Activated B cell treated with CpG ODN at 0.5 μM for 24 hours (primary cell): ENCODE results near the gene MAP1B. TPM values are rescaled to one million over a fixed set of nuclear protein-coding genes. Genes with fewer than 3 reads are reported as not detected.

Source experiments
- ATAC-seq: fragments of 200-7000 bp; cut with Tn5 transposase; one replicate; pipeline ENCODE4 v1.10.0; 2021; ENCODE audit warnings: low read depth, mild to moderate bottlenecking, moderate library complexity
- CTCF ChIA-PET: fragments of 350-600 bp; sonication (Branson Sonifier 250); formaldehyde crosslinking; loops from one replicate; lab custom pipeline; 2021; ENCODE audit warnings: antibody characterized with exemption; lab: Charles Lee
- POLR2A ChIA-PET: fragments of 350-600 bp; sonication (Branson Sonifier 250); formaldehyde crosslinking; loops from one replicate; lab custom pipeline; 2021; ENCODE audit warnings: antibody characterized with exemption; lab: Charles Lee
- DNase-seq: peaks from one replicate; pipeline ENCODE4 v3.0.0; 2022
- H3K27ac Mint-ChIP-seq: one replicate; pipeline ENCODE4 v1.8.0; 2020; ENCODE audit warnings: mixed read lengths
- H3K27me3 Mint-ChIP-seq: one replicate; pipeline ENCODE4 v1.8.0; 2021; ENCODE audit warnings: mixed read lengths
- H3K36me3 Mint-ChIP-seq: one replicate; pipeline ENCODE4 v1.8.0; 2021; ENCODE audit warnings: low read depth, mixed read lengths
- H3K4me1 Mint-ChIP-seq: one replicate; pipeline ENCODE4 v1.8.0; 2021; ENCODE audit warnings: mixed read lengths
- H3K4me3 Mint-ChIP-seq: one replicate; pipeline ENCODE4 v1.8.0; 2020; ENCODE audit warnings: mild to moderate bottlenecking, mixed read lengths
- H3K9me3 Mint-ChIP-seq: one replicate; pipeline ENCODE4 v1.8.0; 2020; ENCODE audit warnings: mixed read lengths
- intact Hi-C: fragments of 100-400 bp; cut with micrococcal nuclease; formaldehyde crosslinking; loops from one replicate; pipeline ENCODE4 v1.15.1; 2024
- total RNA-seq: library from RNA; stranded (reverse); gene quantifications from 2 replicates; pipeline ENCODE4 v1.2.3, GENCODE V29; 2022
- TF ChIP-seq, protein P1 (sequence below): fragments of 200-600 bp; IDR thresholded peaks from one replicate; pipeline ENCODE4 v1.8.0; 2022; ENCODE audit warnings: antibody characterized with exemption, mild to moderate bottlenecking

Gene MAP1B
- total RNA-seq, 1 donor from 2014 or later: 0.09 TPM

DNA sequence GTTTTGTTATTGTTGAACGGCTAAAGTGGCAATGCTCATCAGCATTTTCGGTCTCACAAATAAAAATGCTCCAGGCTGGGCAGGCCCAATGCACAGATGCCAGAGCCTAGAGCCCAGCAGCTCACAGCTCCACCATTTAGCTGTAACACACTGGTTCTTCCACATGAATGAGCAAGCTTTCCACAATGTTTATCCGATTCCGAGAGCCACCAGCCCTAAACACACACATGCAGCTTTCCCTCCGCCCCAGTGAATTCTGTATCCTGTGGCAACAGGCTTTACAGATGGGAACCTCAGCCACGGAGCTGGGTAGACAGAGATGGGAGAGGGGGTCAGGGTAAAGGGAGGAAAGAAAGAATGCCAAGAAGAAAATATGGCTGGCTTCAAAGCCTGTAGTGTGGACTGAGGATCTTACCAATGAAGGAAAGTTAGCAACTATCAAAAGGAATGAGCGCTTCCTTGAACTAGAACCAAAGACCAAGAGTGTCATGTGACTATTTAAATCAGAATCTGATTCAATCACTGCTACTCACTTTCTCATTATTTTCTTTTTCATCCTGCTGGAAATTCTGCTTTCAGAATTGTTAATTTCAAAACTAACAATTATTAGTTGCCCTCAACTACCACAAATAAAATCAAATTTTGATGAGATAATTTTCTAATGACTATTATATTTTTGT is 135.7 kb downstream of the MAP1B start:
- Mint-ChIP-seq H3K27ac (no peak overlapping the region), H3K4me1 (peaks cover 5% of the 10 kb centered on the region), H3K9me3 (no peaks in the 10 kb centered on the region), H3K4me3 (no peak overlapping the region), H3K27me3 (no peaks in the 10 kb centered on the region), H3K36me3 (peaks cover 21% of the 10 kb centered on the region)
- TF ChIP-seq, protein P1, sequence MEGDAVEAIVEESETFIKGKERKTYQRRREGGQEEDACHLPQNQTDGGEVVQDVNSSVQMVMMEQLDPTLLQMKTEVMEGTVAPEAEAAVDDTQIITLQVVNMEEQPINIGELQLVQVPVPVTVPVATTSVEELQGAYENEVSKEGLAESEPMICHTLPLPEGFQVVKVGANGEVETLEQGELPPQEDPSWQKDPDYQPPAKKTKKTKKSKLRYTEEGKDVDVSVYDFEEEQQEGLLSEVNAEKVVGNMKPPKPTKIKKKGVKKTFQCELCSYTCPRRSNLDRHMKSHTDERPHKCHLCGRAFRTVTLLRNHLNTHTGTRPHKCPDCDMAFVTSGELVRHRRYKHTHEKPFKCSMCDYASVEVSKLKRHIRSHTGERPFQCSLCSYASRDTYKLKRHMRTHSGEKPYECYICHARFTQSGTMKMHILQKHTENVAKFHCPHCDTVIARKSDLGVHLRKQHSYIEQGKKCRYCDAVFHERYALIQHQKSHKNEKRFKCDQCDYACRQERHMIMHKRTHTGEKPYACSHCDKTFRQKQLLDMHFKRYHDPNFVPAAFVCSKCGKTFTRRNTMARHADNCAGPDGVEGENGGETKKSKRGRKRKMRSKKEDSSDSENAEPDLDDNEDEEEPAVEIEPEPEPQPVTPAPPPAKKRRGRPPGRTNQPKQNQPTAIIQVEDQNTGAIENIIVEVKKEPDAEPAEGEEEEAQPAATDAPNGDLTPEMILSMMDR: no peak
- intact Hi-C loops: no loop called here
- ChIA-PET POLR2A (no interaction called here), CTCF (no interaction called here)
- DNase-seq (no peak), ATAC-seq (no peak)

DNA sequence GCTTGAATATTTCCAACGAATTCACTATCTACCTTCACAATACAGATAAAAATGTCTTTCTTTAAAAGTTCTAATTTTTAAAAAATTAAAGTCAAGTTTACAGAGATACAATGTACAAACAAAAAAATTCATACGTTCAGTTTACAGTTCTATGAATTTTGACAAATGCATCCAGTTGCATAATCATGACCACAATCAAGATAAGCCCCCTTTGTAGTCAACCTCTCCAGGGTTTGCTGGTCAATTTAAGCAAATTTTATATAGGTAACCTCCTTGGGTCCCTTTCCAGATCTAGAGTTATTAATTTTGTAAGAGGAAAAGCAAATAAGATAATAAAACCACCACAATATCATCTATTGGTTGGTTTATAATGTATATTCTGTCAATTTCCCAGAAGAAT is 136.4 kb downstream of the MAP1B start:
- CTCF ChIA-PET: no interaction called here
- POLR2A ChIA-PET: no interaction called here
- Mint-ChIP-seq H3K27me3 (no peaks in the 10 kb centered on the region), H3K4me3 (no peak overlapping the region), H3K4me1 (peaks cover 5% of the 10 kb centered on the region), H3K27ac (no peak overlapping the region), H3K9me3 (no peaks in the 10 kb centered on the region), H3K36me3 (peaks cover 13% of the 10 kb centered on the region)
- intact Hi-C loops: no loop called here
- TF ChIP-seq, protein P1: no peak
- ATAC-seq (no peak), DNase-seq (no peak)

DNA sequence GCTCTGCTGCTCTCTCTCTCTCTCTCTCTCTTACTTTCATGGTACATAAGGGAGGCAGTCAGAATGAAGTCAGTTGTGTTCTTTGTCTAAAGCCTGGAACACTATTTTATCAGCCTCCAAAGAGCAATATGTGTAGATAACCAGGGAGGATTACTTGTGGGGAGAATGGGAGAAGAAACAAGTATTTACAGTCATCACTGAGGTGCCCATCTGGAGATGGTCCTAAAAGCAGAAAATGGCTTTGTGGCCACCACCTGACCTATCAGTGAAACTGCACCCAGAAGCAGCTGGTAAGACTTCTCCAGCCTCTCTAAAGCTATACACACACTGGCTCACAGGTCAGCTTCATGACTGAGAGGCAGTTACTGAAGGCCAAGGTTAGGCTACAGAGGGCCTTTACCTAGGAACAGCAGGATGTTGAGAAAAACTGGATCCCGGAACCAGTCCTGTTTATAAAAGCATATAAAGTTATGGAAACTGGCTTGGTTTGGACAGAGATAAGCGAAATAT is 137.6 kb downstream of the MAP1B start:
- CTCF ChIA-PET: no interaction called here
- DNase-seq: no peak
- peaks cover 11% of the 10 kb centered on the region for H3K36me3 Mint-ChIP-seq
- no peak overlapping the region for H3K27ac Mint-ChIP-seq
- peaks cover 5% of the 10 kb centered on the region for H3K4me1 Mint-ChIP-seq
- POLR2A ChIA-PET: no interaction called here
- ATAC-seq: no peak
- H3K27me3 Mint-ChIP-seq: no peaks in the 10 kb centered on the region
- H3K9me3 Mint-ChIP-seq: no peaks in the 10 kb centered on the region
- TF ChIP-seq, protein P1: no peak
- intact Hi-C loops: no loop called here
- no peak overlapping the region for H3K4me3 Mint-ChIP-seq

DNA sequence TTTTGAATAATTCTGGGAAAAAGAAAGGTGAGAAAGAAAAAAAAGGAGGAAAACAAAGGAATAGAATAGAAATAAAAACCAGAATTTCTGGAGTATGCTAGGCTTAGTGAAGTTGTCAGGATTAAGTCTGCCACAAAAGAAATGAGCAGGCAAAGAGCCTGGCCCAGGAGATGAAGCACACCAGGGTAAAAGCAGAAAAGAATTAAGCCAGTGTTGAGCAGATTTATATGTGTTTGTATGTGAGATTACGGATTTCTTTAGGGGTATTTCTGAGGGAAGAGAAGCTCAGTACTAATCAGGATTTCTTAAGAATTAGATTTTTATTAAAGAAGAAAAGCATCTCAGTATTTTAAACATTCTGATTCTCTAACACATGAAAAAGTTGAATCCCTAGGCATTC is 138.3 kb downstream of the MAP1B start:
- no peaks in the 10 kb centered on the region for H3K9me3 Mint-ChIP-seq
- ATAC-seq: no peak
- H3K36me3 Mint-ChIP-seq: peaks cover 11% of the 10 kb centered on the region
- intact Hi-C loops: no loop called here
- peaks cover 5% of the 10 kb centered on the region for H3K4me1 Mint-ChIP-seq
- ChIA-PET CTCF (interaction anchor here (0.8 kb wide), 1 partner anchor 24 kb away, joined by 3 read pairs; no protein-coding TSS in a partner anchor), POLR2A (no interaction called here)
- H3K27ac Mint-ChIP-seq: no peak overlapping the region
- DNase-seq: no peak
- no peak overlapping the region for H3K4me3 Mint-ChIP-seq
- H3K27me3 Mint-ChIP-seq: no peaks in the 10 kb centered on the region
- TF ChIP-seq, protein P1: no peak

DNA sequence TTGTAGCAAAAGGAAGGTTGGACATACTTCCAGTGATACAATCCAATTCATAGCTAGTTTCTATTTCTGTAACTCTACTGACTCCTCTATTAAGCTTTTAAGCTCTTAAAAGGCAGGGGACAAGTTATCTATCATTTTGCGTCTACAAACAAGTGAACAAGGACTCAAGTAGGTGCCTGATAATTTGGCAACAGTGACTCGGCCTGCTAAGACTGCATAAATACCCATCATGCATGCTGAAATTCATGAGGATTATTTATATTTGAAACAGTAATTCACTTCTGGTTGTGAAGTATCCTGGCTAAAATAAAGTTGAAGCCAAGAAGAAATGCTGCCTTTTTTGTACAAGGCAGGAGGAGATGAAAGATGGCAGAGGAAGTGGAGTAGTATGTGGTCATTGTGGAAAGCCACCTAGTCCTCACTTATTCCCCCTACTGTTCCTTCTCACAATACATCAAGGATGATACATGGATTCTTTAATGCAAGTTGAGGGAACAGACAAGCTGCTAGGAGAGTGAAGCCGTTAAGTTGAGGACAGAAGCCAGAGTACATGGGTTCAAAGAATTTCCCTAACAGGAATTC is 138.8 kb downstream of the MAP1B start:
- no peak for ATAC-seq
- Mint-ChIP-seq H3K4me1 (peaks cover 5% of the 10 kb centered on the region), H3K4me3 (no peak overlapping the region), H3K9me3 (no peaks in the 10 kb centered on the region), H3K27me3 (no peaks in the 10 kb centered on the region), H3K36me3 (peaks cover 13% of the 10 kb centered on the region), H3K27ac (no peak overlapping the region)
- ChIA-PET CTCF (interaction anchor here (0.8 kb wide), 1 partner anchor 23 kb away, joined by 3 read pairs; no protein-coding TSS in a partner anchor), POLR2A (no interaction called here)
- DNase-seq: no peak
- TF ChIP-seq, protein P1: no peak
- intact Hi-C loops: no loop called here
